Skeletal muscle satellite cell (primary cell): ENCODE data around the gene FKBP8.
"Not testable (repeated sequence)": the region's sequence is repeated elsewhere in the genome, so short reads cannot be mapped to it uniquely, and the experiment has no call there.

ENCODE experiments used
- H3K27me3 ChIP-seq: 2 replicates; pipeline ENCODE4 v1.7.0; 2013; ENCODE audit warnings: low read length; ENCODE audit not compliant: control insufficient read depth, insufficient read depth
- H3K36me3 ChIP-seq: 2 replicates; pipeline ENCODE4 v1.7.0; 2013; ENCODE audit warnings: mild to moderate bottlenecking, control low read depth, low read length; ENCODE audit not compliant: insufficient read depth
- H3K4me1 ChIP-seq: 2 replicates; pipeline ENCODE4 v1.7.0; 2013; ENCODE audit warnings: low read length; ENCODE audit not compliant: control insufficient read depth, insufficient read depth
- H3K4me2 ChIP-seq: 2 replicates; pipeline ENCODE4 v1.7.0; 2013; ENCODE audit warnings: mild to moderate bottlenecking, low read length
- H3K4me3 ChIP-seq: 2 replicates; pipeline ENCODE4 v1.7.0; 2013; ENCODE audit warnings: low read length
- H3K9ac ChIP-seq: 2 replicates; pipeline ENCODE4 v1.7.0; 2013; ENCODE audit warnings: mild to moderate bottlenecking, low read depth, low read length, moderate library complexity
- H3K9me3 ChIP-seq: replicated peaks from 2 replicates; pipeline ENCODE4 v1.7.0; 2013; ENCODE audit warnings: mild to moderate bottlenecking, control low read depth, low read length

FKBP8 gene

GRCh38 chr19:18533058-18533457 lies 10.3 kb downstream of the FKBP8 start:
- H3K27me3 ChIP-seq = no peaks in the 10 kb centered on the region
- H3K4me1 ChIP-seq = no peaks in the 10 kb centered on the region
- H3K4me2 ChIP-seq = no peak overlapping the region
- peaks cover 46% of the 10 kb centered on the region for H3K36me3 ChIP-seq
- no peak overlapping the region for H3K9ac ChIP-seq
- no peaks in the 10 kb centered on the region for H3K9me3 ChIP-seq
- H3K4me3 ChIP-seq = no peak overlapping the region

- Histone ChIP-seq H3K9me3 (no peaks in the 10 kb centered on the region), H3K9ac (no peak overlapping the region), H3K4me2 (no peak overlapping the region), H3K4me3 (no peak overlapping the region), H3K4me1 (no peaks in the 10 kb centered on the region), H3K36me3 (peaks cover 39% of the 10 kb centered on the region), H3K27me3 (no peaks in the 10 kb centered on the region)
Measured at GRCh38 chr19:18532168-18532890, 11.0 kb downstream of the FKBP8 start.

GRCh38 chr19:18531485-18531884 lies 11.9 kb downstream of the FKBP8 start:
- H3K36me3 ChIP-seq = peaks cover 31% of the 10 kb centered on the region
- H3K4me1 ChIP-seq = no peaks in the 10 kb centered on the region
- H3K4me3 ChIP-seq = no peak overlapping the region
- H3K9me3 ChIP-seq = no peaks in the 10 kb centered on the region
- no peaks in the 10 kb centered on the region for H3K27me3 ChIP-seq
- no peak overlapping the region for H3K9ac ChIP-seq
- no peak overlapping the region for H3K4me2 ChIP-seq

- Histone ChIP-seq H3K9ac (no peak overlapping the region), H3K36me3 (peaks cover 18% of the 10 kb centered on the region), H3K9me3 (no peaks in the 10 kb centered on the region), H3K4me2 (no peak overlapping the region), H3K27me3 (no peaks in the 10 kb centered on the region), H3K4me3 (no peak overlapping the region), H3K4me1 (no peaks in the 10 kb centered on the region)
Measured at GRCh38 chr19:18529782-18530181, 13.6 kb downstream of the FKBP8 start.

GRCh38 chr19:18526316-18526715 lies 17.1 kb downstream of the FKBP8 start:
- no peak overlapping the region for H3K4me2 ChIP-seq
- no peak overlapping the region for H3K4me3 ChIP-seq
- peaks cover 2% of the 10 kb centered on the region for H3K36me3 ChIP-seq
- no peaks in the 10 kb centered on the region for H3K27me3 ChIP-seq
- H3K4me1 ChIP-seq = peaks cover 3% of the 10 kb centered on the region
- H3K9me3 ChIP-seq = no peaks in the 10 kb centered on the region
- no peak overlapping the region for H3K9ac ChIP-seq

GRCh38 chr19:18523841-18524240 lies 19.5 kb downstream of the FKBP8 start:
- Histone ChIP-seq H3K4me2 (no peak overlapping the region), H3K4me1 (peaks cover 16% of the 10 kb centered on the region), H3K27me3 (no peaks in the 10 kb centered on the region), H3K9me3 (no peaks in the 10 kb centered on the region), H3K4me3 (no peak overlapping the region), H3K36me3 (no peaks in the 10 kb centered on the region), H3K9ac (no peak overlapping the region)

- Histone ChIP-seq H3K9ac (peak overlapping the region; percentile 49), H3K4me1 (peaks cover 17% of the 10 kb centered on the region), H3K4me3 (peak overlapping the region; percentile 54), H3K4me2 (peak overlapping the region; percentile 72)
- not testable (repeated sequence) for H3K36me3 ChIP-seq, H3K9me3 ChIP-seq, H3K27me3 ChIP-seq
Measured at GRCh38 chr19:18522862-18523440, 20.4 kb downstream of the FKBP8 start.

GRCh38 chr19:18522124-18522861 lies 21.1 kb downstream of the FKBP8 start:
- Histone ChIP-seq H3K4me1 (peaks cover 17% of the 10 kb centered on the region), H3K4me2 (peak overlapping the region; percentile 72), H3K9me3 (no peaks in the 10 kb centered on the region), H3K4me3 (peak overlapping the region; percentile 98), H3K36me3 (no peaks in the 10 kb centered on the region), H3K27me3 (no peaks in the 10 kb centered on the region), H3K9ac (peak overlapping the region; percentile 97)

GRCh38 chr19:18521692-18522123 lies 21.7 kb downstream of the FKBP8 start, which contains the start of gene ELL:
Gene ELL, minus strand, starts transcription at chr19:18522070. Its CDS starts 15 bp downstream, at chr19:18522055.
- peaks cover 17% of the 10 kb centered on the region for H3K4me1 ChIP-seq
- H3K9ac ChIP-seq = peak within 1 kb of the TSS; percentile 97
- H3K4me3 ChIP-seq = peak within 1 kb of the TSS; percentile 98
- H3K36me3 ChIP-seq = no peaks in the 10 kb centered on the region
- no peaks in the 10 kb centered on the region for H3K27me3 ChIP-seq
- H3K4me2 ChIP-seq = peak within 1 kb of the TSS; percentile 86
- H3K9me3 ChIP-seq = no peaks in the 10 kb centered on the region

- H3K4me2 ChIP-seq = peak overlapping the region; percentile 86
- peak overlapping the region; percentile 98 for H3K4me3 ChIP-seq
- H3K9ac ChIP-seq = peak overlapping the region; percentile 97
- H3K27me3 ChIP-seq = no peaks in the 10 kb centered on the region
- H3K9me3 ChIP-seq = no peaks in the 10 kb centered on the region
- H3K36me3 ChIP-seq = no peaks in the 10 kb centered on the region
- peaks cover 17% of the 10 kb centered on the region for H3K4me1 ChIP-seq
Measured at GRCh38 chr19:18520848-18521691, 22.3 kb downstream of the FKBP8 start.
